Left ventricle myocardium inferior (tissue), 1 donor: Measurements from ENCODE around the gene RBM47. TPM values are rescaled to one million over a fixed set of nuclear protein-coding genes. Genes with fewer than 3 reads are reported as not detected.

Experiments
- DNase-seq: peaks from one replicate; pipeline ENCODE4 v3.0.0-alpha.2; 2020
- H3K27ac ChIP-seq: fragments of 200-600 bp; replicated peaks from 2 replicates; pipeline ENCODE4 v1.8.0; 2021
- H3K27me3 ChIP-seq: fragments of 200-600 bp; 2 replicates; pipeline ENCODE4 v1.8.0; 2021; ENCODE audit warnings: low read depth
- H3K36me3 ChIP-seq: fragments of 200-600 bp; 2 replicates; pipeline ENCODE4 v1.8.0; 2021
- H3K4me1 ChIP-seq: fragments of 200-600 bp; 2 replicates; pipeline ENCODE4 v1.8.0; 2021
- H3K4me3 ChIP-seq: fragments of 200-600 bp; 2 replicates; pipeline ENCODE4 v1.8.0; 2021; ENCODE audit warnings: mild to moderate bottlenecking, moderate library complexity
- H3K9me3 ChIP-seq: fragments of 200-600 bp; replicated peaks from 2 replicates; pipeline ENCODE4 v1.8.0; 2021
- intact Hi-C: fragments of 100-400 bp; cut with micrococcal nuclease; formaldehyde crosslinking; loops from one replicate; pipeline ENCODE4 v1.11.0; 2022
- microRNA-seq: library from miRNA; unstranded; fragments of <30 nt; microRNA quantifications from one replicate; pipeline ENCODE4 v1.2.0, GENCODE V29; 2020
- total RNA-seq: library from RNA; stranded (reverse); fragmentation: NEBNext Ultra II Directional; extraction: Animal tissue kit (Norgen Biotek cat#: 25700); gene quantifications from one replicate; pipeline ENCODE4 v1.2.1, GENCODE V29; 2021
- TF ChIP-seq, protein P1 (sequence below): fragments of 200-600 bp; IDR thresholded peaks from 2 replicates; pipeline ENCODE4 v1.8.0; 2021; ENCODE audit warnings: antibody characterized with exemption, mild to moderate bottlenecking, borderline replicate concordance
- donor health status: DM: no; HTN: yes; CAD: no; lungs with severe emphysema.

The RBM47 gene
- total RNA-seq, 1 donor from 2014 or later: 2.7 TPM

DNA sequence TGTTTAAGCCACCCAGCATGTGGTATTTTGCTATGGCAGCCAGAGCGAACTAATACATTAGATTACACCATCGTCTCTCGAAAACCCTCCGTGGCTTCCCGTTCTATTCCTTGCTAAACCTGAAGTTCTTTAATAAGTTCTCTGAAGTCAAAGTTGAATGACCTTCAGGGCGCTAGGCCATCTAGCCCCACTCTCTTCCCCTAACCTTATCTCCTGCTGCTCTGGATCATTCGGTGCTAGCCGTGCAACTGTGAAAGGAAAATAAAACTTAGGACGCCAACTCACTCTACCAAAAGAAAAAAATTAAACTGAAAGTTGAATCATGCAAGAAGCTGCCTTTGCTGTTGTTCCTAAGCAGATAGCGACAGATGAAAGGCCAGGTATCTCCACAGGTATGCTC is 254.6 kb downstream of the RBM47 start:
- no peaks in the 10 kb centered on the region for H3K27me3 ChIP-seq
- no peak overlapping the region for H3K4me3 ChIP-seq
- H3K36me3 ChIP-seq: no peaks in the 10 kb centered on the region
- H3K9me3 ChIP-seq: no peaks in the 10 kb centered on the region
- H3K27ac ChIP-seq: no peak overlapping the region
- DNase-seq: no peak
- TF ChIP-seq, protein P1, sequence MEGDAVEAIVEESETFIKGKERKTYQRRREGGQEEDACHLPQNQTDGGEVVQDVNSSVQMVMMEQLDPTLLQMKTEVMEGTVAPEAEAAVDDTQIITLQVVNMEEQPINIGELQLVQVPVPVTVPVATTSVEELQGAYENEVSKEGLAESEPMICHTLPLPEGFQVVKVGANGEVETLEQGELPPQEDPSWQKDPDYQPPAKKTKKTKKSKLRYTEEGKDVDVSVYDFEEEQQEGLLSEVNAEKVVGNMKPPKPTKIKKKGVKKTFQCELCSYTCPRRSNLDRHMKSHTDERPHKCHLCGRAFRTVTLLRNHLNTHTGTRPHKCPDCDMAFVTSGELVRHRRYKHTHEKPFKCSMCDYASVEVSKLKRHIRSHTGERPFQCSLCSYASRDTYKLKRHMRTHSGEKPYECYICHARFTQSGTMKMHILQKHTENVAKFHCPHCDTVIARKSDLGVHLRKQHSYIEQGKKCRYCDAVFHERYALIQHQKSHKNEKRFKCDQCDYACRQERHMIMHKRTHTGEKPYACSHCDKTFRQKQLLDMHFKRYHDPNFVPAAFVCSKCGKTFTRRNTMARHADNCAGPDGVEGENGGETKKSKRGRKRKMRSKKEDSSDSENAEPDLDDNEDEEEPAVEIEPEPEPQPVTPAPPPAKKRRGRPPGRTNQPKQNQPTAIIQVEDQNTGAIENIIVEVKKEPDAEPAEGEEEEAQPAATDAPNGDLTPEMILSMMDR: no peak
- intact Hi-C loops: no loop called here
- H3K4me1 ChIP-seq: no peaks in the 10 kb centered on the region

DNA sequence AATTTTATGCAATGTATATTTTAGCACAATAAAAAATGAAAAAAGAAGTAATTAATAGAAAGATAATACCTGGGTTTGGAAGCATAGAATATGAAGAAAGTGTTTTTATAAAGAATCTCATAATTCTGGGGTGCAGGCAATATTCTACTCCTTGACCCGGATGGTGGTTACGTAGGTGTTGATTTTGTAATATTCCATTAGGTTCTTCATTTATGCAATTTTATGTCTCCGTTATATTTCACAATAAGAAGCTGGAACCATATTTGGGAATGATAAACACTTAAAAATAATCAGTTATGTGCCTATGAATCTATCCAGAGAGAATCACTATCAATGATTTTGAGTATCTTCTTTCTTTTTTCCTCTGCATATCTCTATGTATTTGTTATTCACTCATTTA is 256.0 kb downstream of the RBM47 start:
- Histone ChIP-seq H3K4me1 (no peaks in the 10 kb centered on the region), H3K4me3 (no peak overlapping the region), H3K9me3 (no peaks in the 10 kb centered on the region), H3K27me3 (no peaks in the 10 kb centered on the region), H3K36me3 (no peaks in the 10 kb centered on the region), H3K27ac (no peak overlapping the region)
- intact Hi-C loops: no loop called here
- TF ChIP-seq, protein P1: no peak
- no peak for DNase-seq

Small RNA genes lying within 50 kb of the gene (microRNA-seq; reads per million reads assigned to microRNA genes)
- not detected for gene MIR4802

Other genes with a start within 250 kb of the RBM47 start
- gene NSUN7, start 120.1 kb upstream of the RBM47 start, total RNA-seq: 0.91 TPM